Measurements from ENCODE around the gene BIRC6.

The BIRC6 gene

DNA sequence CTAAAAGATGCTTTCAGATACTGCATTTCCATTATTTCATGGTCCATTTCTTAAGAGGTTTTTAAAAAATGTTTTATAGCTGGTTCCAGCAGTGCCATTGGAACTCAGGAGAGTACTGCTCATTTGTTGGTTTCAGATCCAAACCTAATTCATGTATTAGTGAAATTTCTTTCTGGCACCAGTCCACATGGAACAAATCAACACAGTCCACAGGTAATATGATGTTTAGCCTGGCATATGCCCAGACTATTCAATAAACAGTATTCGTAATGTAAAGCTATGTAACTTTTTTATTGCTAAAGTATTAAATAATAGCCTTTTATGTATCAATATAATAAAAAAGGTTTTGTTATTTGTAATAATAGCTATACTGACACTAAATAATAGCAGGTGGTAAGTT is 134.5 kb downstream of the BIRC6 start:
- TF ChIP-seq ZNF70 (CRISPR knock-in tag; IDR thresholded peaks at IDR 0.05): no peak
- no peak for TF ChIP-seq TSHZ2 (CRISPR knock-in tag; IDR thresholded peaks at IDR 0.05)
- TF ChIP-seq ESRRG (CRISPR knock-in tag; IDR thresholded peaks at IDR 0.05): no peak
- TF ChIP-seq POU6F1 (CRISPR knock-in tag; IDR thresholded peaks at IDR 0.05; ENCODE audit: borderline replicate concordance, low read depth): no peak
- TF ChIP-seq, protein P1, sequence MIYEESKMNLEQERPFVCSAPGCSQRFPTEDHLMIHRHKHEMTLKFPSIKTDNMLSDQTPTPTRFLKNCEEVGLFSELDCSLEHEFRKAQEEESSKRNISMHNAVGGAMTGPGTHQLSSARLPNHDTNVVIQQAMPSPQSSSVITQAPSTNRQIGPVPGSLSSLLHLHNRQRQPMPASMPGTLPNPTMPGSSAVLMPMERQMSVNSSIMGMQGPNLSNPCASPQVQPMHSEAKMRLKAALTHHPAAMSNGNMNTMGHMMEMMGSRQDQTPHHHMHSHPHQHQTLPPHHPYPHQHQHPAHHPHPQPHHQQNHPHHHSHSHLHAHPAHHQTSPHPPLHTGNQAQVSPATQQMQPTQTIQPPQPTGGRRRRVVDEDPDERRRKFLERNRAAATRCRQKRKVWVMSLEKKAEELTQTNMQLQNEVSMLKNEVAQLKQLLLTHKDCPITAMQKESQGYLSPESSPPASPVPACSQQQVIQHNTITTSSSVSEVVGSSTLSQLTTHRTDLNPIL (CRISPR knock-in tag; IDR thresholded peaks at IDR 0.05; ENCODE audit: low read depth): no peak
- TF ChIP-seq ZNF565 (CRISPR knock-in tag; conservative IDR thresholded peaks at IDR 0.05; ENCODE audit: low read depth): no peak
- no peak for TF ChIP-seq RARB (CRISPR knock-in tag; IDR thresholded peaks at IDR 0.05)
- no peak for TF ChIP-seq PPARA (CRISPR knock-in tag; IDR thresholded peaks at IDR 0.05; ENCODE audit: borderline replicate concordance)
- TF ChIP-seq ZNF8 (CRISPR knock-in tag; IDR thresholded peaks at IDR 0.05): no peak
- TF ChIP-seq GLIS3 (CRISPR knock-in tag; IDR thresholded peaks at IDR 0.05): no peak
- no peak for TF ChIP-seq SNAI2 (CRISPR knock-in tag; IDR thresholded peaks at IDR 0.05)
- no peak for TF ChIP-seq BACH2 (CRISPR knock-in tag; IDR thresholded peaks at IDR 0.05; ENCODE audit: borderline replicate concordance)
- TF ChIP-seq OSR1 (CRISPR knock-in tag; IDR thresholded peaks at IDR 0.05): no peak
- TF ChIP-seq CSDC2 (CRISPR knock-in tag; IDR thresholded peaks at IDR 0.05): no peak
- TF ChIP-seq, protein P2, sequence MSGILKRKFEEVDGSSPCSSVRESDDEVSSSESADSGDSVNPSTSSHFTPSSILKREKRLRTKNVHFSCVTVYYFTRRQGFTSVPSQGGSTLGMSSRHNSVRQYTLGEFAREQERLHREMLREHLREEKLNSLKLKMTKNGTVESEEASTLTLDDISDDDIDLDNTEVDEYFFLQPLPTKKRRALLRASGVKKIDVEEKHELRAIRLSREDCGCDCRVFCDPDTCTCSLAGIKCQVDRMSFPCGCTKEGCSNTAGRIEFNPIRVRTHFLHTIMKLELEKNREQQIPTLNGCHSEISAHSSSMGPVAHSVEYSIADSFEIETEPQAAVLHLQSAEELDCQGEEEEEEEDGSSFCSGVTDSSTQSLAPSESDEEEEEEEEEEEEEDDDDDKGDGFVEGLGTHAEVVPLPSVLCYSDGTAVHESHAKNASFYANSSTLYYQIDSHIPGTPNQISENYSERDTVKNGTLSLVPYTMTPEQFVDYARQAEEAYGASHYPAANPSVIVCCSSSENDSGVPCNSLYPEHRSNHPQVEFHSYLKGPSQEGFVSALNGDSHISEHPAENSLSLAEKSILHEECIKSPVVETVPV (CRISPR knock-in tag; IDR thresholded peaks at IDR 0.05): no peak
- no peak for ATAC-seq

- ATAC-seq: no peak; the same call in 2 of the 3 replicates
- TF ChIP-seq RARB (CRISPR knock-in tag; IDR thresholded peaks at IDR 0.05) (no peak), ZC3H10 (CRISPR knock-in tag; IDR thresholded peaks at IDR 0.05) (no peak), ZFP30 (CRISPR knock-in tag; IDR thresholded peaks at IDR 0.05) (no peak), OSR1 (CRISPR knock-in tag; IDR thresholded peaks at IDR 0.05) (no peak), ZNF565 (CRISPR knock-in tag; conservative IDR thresholded peaks at IDR 0.05; ENCODE audit: low read depth) (no peak), POU6F1 (CRISPR knock-in tag; IDR thresholded peaks at IDR 0.05; ENCODE audit: borderline replicate concordance, low read depth) (no peak), ISL1 (CRISPR knock-in tag; IDR thresholded peaks at IDR 0.05) (no peak), ZNF70 (CRISPR knock-in tag; IDR thresholded peaks at IDR 0.05) (no peak), ARNTL (CRISPR knock-in tag; IDR thresholded peaks at IDR 0.05; ENCODE audit: borderline replicate concordance, low read depth) (no peak), ZFP3 (CRISPR knock-in tag; IDR thresholded peaks at IDR 0.05) (no peak), ZNF8 (CRISPR knock-in tag; IDR thresholded peaks at IDR 0.05) (no peak), CSDC2 (CRISPR knock-in tag; IDR thresholded peaks at IDR 0.05) (no peak), PPARA (CRISPR knock-in tag; IDR thresholded peaks at IDR 0.05; ENCODE audit: borderline replicate concordance) (no peak), SNAI2 (CRISPR knock-in tag; IDR thresholded peaks at IDR 0.05) (no peak)
- TF ChIP-seq, protein P3, sequence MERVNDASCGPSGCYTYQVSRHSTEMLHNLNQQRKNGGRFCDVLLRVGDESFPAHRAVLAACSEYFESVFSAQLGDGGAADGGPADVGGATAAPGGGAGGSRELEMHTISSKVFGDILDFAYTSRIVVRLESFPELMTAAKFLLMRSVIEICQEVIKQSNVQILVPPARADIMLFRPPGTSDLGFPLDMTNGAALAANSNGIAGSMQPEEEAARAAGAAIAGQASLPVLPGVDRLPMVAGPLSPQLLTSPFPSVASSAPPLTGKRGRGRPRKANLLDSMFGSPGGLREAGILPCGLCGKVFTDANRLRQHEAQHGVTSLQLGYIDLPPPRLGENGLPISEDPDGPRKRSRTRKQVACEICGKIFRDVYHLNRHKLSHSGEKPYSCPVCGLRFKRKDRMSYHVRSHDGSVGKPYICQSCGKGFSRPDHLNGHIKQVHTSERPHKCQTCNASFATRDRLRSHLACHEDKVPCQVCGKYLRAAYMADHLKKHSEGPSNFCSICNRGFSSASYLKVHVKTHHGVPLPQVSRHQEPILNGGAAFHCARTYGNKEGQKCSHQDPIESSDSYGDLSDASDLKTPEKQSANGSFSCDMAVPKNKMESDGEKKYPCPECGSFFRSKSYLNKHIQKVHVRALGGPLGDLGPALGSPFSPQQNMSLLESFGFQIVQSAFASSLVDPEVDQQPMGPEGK (CRISPR knock-in tag; IDR thresholded peaks at IDR 0.05; ENCODE audit: borderline replicate concordance): no peak
- TF ChIP-seq, protein P2 (CRISPR knock-in tag; IDR thresholded peaks at IDR 0.05): no peak
- TF ChIP-seq, protein P1 (CRISPR knock-in tag; IDR thresholded peaks at IDR 0.05; ENCODE audit: low read depth): no peak
These were observed 138.3 kb downstream of the BIRC6 start for GRCh38 chr2:32495139-32495538.

All from SK-N-SH treated with all-trans-retinoic acid at 6 μM for 48 hours (cell line).